Activated CD8-positive, alpha-beta memory T cell treated with anti-CD3 and anti-CD28 coated beads, Interleukin-2, amount 50 U/mL, for 4 hours (primary cell): ENCODE results near the gene ARG1.
"Not testable (repeated sequence)": the region's sequence is repeated elsewhere in the genome, so short reads cannot be mapped to it uniquely, and the experiment has no call there.

Experiments
- DNase-seq: peaks from one replicate; pipeline ENCODE4 v3.0.0-alpha.2; 2020

The ARG1 gene

DNA sequence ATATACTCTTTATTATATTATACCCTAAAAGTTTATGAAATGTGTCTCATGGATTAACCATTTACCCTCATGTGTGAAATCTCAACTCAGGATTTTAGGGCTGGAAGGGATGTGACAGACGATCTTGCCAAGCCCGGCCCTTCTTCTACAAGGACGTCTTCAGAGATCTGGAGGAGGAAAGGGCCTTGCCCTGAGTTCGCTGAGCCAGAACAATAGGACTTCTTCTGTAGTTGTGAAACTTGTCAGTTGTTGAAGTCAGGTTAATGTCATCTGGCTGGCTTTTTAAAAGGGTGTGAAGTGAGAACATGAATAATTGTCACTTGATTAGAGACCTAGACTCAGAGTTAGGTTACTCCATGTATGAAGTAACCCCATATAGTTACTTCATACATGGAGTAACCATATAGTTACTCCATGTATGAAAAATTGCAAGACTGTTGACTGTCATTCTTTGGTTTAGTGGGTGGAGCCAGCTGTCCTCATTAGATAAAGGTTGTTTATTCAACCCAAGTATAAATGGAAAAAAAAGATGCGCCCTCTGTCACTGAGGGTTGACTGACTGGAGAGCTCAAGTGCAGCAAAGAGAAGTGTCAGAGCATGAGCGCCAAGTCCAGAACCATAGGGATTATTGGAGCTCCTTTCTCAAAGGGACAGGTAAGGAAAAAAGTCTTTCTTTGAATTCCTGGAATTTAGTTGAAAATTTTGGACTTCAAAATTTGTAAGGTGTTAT is at the start of gene ARG1:
Gene ARG1, plus strand, starts transcription at position 541 of the 730 bp plus-strand sequence. Its CDS starts 57 bp downstream, at position 598.
- no peak for DNase-seq

DNA sequence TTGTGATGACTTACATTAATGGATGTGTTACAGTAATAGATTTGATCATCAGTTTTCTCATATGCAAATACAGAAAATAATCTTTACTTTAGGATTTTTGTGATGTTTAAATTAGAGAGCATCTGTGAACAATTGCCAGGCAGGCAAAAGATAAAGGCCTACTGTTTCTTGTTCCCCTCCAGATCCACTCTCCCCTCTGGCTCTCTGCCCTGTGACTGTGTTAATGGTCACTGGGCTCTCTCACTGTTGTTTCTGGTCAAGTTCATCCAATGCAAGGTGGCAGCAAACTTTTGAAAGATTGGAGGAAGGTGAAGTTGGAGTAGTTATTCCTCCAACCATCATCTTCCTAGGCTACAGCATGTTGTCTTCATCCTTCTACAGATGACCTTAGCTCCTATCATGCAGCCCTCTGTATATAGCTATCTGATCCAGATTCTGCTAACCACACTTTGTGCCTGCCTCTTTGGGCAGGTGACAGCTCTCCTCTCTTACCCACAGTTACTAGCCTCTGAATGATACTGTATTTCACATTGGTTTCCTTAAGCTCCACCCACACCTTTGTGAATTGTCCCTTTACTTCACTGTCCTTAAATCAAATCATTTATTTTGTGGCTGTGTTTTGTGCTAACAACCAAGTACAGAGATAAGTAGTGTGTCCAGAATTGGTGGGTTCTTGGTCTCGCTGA is 48.9 kb upstream of the ARG1 start:
- no peak for DNase-seq

DNA sequence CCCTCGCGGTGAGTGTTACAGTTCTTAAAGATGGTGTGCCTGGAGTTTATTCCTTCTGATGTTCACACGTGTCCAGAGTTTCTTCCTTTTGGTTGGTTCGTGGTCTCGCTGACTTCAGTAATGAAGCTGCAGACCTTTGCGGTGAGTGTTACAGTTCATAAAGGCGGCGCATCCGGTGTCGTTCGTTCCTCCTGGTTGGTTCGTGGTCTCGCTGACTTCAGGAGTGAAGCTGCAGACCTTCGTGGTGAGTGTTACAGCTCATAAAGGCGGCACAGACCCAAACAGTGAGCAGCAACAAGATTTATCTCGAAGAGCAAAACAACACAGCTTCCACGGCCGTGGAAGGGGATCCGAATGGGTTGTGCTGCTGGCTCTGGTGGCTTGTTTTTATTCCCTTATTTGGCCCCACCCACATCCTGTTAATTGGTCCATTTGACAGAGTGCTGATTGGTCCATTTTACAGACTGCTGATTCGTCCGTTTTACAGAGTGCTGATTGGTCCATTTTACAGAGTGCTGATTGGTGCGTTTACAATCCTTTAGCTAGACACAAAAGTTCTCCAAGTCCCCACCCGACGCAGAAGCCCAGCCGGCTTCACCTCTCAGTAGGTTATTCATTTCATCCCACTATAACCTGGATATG is 48.2 kb upstream of the ARG1 start:
- no peak for DNase-seq

DNA sequence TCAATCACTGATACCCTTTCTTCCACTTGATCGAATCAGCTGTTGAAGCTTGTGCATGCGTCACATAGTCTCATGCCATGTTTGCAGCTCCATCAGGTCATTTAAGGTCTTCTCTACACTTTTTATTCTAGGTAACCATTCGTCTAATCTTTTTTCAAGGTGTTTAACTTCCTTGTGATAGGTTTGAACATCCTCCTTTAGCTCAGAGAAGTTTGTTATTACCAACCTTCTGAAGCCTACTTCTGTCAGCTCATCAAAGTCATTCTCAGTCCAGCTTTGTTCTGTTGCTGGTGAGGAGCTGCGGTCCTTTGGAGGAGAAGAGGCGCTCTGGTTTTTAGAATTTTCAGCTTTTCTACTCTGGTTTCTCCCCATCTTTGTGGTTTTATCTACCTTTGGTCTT is 42.1 kb upstream of the ARG1 start:
- not testable (repeated sequence) for DNase-seq

DNA sequence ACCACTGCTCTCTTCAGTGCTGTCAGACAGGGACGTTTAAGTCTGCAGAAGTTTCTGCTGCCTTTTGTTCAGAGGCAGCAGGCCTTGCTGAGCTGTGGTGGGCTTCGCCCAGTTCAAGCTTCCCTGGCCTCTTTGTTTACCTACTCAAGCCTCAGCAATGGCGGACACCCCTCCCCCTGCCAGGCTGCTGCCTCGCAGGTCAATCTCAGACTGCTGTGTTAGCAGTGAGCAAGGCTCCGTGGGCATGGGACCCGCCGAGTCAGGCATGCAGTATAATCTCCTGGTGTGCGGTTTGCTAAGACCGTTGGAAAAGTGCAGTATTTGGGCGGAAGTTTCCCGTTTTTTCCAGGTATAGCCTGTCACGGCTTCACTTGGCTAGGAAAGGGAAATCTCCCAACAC is 41.3 kb upstream of the ARG1 start:
- DNase-seq, result not testable (repeated sequence)

DNA sequence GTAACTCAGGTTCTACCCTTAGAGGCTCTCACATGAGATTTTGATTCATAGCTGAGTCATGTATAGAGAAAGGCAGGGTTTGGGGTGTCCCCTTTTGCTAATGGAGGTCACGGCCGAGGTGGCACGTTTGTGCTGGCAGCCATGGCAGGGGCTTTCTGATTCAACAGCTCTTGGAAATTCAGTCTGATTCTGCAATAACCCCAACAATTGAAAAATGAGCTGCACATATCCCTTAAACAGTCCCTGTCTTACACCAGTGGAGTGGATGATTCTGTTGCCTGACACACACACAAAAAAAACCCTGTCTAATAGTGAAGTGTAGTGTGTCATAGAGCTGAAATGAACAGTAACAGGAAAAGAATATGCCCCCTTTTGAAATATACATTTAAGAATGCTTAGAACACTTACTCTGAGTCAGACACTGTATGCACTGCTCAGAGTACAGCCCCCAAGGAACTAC is 40.4 kb upstream of the ARG1 start:
- DNase-seq, result peak; percentile 50

DNA sequence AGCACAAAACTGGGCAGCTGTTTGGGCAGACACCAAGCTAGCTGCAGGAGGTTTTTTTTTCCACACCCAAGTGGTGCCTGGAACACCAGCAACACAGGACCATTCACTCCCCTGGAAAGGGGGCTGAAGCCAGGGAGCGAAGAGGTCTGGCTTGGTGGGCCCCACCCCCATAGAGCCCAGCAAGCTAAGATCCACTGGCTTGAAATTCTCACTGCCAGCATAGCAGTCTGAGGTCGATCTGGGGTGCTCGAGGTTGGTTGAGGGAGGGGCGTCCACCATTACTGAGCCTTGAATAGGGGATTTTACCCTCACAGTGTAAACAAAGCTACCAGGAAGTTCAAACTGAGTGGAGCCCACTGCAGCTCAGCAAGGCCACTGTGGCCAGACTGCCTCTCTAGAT is 34.4 kb upstream of the ARG1 start:
- DNase-seq, result not testable (repeated sequence)

DNA sequence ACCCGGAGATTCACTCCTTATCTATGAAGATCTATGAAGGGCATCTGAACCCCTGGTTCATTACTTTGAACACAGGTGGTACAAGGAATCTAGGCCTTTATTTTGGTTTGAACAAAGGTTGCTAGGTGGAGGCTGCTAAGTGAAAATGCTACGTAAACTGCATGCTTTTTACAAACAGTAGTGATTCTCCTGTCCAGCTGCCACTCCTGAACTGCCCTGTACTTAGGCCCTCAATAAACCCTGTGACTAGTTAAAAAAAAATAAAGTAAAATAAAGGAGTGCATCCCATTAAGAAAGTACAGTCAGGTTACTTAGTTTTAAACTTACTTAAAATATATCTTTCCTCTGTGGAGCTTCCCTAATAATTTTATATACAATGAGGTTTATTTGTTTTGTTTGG is 27.7 kb upstream of the ARG1 start:
- no peak for DNase-seq

DNA sequence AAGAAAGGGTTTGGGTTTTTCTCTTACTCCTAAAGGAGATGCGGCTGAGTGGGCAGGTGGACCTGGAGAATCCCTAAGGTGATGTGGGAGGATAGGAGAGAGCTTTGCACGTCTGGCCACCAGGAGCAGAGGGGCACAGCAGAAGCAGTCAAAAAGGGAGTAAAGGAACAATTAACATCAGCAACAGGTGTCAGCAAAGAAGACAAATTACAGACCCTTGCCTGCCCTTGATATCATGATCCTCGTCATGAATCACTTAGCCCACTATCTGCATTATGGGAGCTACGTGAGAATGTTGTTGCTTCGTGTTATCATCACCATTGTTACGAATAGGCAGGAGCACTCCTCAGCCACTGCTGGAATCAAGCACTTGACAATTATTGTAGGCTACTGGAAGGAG is 25.5 kb upstream of the ARG1 start:
- no peak for DNase-seq

DNA sequence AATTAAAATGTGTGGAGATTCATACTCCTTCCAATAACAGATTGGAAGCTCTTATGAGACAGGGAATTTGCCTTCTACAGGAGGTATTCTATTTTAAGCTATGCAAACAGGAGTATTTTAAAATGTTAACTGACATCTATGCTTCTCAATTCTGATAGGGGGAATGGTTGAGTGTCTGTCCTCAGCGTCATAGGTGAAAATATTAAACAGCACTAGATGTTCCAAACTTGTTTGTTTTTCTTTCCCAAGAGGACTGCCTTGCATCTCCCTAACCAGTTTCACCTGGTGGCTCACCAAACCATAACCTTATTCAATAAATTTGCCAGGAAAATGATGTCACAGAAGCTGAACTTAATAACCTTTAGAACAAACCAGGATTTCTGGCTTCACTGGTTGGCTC is 24.6 kb upstream of the ARG1 start:
- no peak for DNase-seq

DNA sequence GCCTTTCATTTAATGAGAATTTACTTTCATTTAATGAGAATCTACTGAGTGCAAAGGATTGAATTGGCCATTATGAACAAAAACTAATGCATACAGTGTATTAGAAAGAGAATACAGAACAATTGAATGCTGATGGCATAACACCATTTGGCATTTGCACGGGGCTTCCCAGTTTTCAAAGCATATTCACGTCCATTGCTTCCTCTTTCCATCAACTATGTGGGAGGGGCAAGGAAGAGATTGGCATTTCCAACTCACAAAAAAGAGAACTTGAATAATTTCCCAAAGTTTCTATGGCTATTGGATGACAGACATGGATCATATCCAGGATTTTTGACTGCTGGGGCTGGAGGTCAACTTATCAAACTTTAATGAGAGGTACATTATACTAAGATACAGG is 23.2 kb upstream of the ARG1 start:
- DNase-seq, result no peak

DNA sequence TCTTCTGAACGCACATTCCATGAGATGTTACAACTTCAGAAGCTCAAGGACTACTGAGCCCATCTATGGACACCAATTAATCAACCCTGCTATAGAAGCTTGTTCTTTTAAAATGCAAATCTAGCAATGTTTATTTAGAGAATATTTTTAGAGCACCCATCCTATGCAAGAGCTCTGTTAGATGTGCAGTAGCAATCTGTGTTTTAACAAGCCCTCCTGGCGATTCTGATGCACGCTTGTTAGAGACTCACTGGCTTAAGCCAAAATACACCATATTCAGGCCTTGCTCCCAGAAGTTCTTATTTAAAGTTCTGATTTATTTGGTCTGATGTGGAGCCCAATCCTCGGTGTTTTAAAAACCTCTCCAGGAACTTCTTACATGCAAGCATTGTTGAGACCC is 21.1 kb upstream of the ARG1 start:
- no peak for DNase-seq

DNA sequence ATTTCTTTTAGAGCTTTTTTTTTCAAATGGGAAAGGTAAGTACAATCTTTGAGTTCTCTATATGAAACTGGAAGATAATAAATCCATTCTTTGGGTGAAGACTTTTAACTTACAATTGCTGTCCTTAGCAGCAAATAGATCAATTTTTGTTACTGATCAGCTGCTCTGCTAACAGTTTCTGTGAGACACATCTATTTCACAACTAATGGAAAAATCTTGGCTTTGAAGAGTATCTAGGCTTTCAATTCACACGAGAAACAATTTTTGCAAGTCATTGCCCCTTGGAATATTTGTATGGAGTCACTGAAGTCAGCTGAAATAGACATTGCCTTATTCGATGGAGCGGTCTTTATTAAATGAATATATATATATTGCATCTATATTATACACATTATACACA is 20.5 kb upstream of the ARG1 start:
- DNase-seq, result no peak

DNA sequence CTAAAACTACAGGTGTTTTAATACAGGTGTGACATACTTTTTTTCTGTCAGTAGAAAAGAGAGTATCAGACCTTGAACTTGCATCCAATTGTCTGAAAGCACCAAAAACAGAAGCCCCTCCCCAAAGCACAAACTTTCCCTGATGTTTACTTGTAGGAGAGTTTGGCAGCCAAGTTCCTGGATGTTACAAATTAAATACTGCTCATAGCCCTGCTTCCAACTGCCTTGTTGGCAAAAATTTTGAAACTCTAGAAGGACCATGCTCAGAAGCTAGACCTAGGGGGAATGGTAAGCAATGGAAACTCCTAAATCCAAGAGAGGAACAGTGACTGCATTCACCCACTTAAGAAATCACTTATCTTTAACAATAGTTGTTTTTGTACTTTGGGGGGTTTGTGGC is 17.0 kb upstream of the ARG1 start:
- no peak for DNase-seq

DNA sequence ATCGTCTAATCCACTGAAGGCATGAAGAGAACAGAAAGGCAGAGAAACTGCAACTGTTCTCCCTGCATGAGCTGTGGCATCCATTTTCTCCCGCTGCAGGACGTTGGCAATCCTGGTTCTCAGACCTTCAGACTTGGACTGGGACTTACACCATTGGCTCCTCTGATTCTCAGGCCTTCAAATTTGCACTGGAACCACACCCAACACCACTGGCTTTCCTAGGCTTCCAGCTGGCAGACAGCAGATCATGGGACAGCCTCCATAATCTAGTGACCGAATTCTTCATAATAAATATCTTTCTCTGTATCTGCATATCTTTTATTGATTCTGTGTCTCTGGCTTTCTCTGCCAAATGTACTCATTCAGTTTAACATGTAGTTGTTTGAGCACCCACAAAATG is 14.1 kb upstream of the ARG1 start:
- DNase-seq, result no peak

DNA sequence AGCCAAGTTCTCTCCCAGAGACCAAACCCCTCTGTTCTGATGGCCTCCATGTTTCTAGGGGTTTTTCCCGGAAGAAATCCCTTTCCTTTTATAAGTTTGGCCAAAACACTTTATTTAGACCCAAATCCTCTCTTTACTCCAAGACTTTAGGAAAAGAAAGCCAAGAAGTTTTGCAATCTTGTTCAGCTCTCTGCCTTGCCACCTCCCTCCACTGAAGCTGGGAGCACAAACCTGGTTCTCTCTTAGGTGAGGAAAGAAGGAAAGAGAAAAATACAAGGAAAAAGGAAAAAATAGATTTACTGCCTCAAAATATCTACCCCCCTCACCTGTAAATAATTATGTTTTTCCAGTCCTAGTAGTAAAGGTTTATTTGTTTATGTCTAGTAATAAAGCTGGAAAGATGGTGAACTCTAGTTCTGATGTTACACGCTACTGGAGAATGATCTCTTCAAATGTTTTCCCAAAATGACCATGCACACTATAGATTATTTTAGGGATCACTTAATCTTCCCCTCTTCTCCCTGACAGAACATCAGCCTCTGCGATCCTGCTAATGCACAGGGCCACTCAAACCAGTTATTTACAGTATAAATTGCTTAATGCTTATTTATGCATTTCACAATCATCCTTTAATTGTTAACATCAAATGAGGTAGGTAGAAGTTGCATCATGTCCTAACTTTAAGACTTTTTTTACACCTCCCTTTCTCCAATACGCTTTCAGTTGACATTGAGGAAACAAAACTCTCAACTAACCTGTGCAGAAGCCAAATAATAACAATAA is 10.9 kb upstream of the ARG1 start:
- no peak for DNase-seq

DNA sequence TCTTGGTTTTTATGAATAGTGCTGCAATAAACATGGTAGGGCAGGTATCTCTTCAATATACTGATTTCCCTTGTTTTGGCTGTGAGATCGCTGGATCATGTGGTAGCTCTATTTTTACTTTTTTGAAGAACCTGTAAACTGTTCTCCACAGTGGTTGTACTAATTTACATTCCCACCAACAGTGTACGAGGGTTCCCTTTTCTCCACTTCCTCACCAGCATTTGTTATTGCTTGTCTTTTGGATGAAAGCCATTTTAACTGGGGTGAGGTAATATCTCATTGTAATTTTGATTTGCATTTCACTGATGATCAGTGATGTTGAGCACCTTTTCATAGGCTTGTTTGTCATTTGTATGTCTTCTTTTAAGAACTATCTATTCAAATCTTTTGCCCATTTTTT is 8.0 kb upstream of the ARG1 start:
- DNase-seq, result no peak

DNA sequence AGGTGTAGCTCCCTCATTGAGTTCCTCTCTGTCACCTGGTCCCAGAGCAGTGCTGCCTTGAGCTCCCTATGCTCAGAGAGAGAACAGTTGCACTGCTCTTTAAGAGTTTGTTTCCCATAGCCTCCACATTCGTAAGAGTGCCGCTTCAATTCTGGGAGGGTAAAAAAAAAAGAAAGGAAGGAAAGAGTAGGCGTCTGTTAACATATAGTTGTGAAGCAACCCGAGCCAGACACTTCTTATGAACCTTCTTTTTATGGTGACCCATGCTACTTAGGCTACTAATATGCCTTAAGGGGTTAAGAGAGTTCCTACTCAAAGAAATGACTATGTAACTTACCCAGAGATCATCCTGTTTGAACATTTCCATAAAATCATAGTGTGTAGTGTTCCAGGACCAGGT is 4.3 kb upstream of the ARG1 start:
- DNase-seq, result no peak

DNA sequence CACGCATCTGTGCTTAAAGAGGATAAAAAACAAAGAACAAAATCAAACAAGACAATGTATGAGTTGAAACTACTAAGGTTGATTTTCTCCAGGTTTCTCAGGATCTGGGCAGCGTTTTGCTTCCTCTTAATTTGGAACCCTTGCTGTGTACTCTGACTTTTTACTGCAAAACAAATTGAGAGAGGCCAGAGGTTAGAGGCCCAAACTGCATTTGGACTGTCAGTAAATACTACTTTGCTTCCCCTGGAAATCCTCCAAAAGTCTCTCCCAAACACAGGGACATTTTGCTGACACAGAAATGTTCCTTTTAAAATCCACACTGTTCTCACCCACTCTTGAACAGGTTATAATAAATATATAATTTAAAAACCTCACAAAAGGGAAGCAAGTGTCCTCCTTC is 1.1 kb downstream of the ARG1 start:
- DNase-seq, result no peak

DNA sequence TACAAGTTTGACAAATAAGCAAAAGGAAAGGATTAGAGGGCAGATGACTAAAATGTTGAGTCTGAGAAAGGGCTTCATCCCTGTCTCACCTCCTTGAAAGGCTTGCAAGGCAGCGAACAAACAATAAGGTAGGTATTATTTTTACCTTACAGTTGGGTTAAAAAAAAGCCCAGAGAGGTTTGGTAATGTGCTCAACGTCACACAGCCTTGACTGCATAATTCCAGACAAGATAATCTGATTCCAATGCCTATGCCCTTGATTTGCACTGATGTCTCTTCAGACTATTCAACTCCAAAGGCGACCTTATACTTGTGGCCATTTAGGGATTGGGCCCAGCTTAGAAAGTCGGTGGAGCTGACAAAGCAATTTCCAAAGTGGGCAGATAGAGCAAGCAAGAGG is 1.7 kb downstream of the ARG1 start:
- DNase-seq, result no peak

DNA sequence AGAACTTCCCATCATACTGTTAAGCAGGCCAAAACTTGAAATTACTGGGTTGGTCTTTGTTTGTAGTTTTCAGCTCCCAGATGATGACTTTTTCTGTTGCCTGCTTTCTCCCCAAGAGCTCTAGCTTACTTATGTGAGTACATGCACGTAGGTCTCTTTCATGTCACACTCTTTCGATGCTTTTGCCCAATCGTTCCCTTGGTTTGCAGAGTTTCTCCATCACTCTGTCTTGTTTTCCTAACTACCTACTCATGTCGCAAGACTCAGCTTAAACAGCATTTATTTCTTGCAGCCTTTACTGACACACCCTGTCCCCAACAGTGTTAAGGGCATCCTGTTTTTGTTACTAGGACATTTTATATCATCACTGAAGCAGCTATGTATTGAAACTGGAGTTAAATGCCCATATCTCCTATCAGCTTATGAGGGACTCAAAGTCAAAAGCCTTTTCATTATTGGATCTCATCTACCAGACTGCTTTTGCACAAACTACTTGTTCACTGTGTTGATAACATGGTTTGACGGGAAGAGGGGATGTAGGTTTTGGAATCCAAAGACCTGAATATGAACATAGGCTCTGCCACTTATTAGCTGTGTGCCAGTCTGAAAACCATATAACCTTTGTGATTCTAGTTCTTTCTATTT is 2.9 kb downstream of the ARG1 start:
- no peak for DNase-seq

DNA sequence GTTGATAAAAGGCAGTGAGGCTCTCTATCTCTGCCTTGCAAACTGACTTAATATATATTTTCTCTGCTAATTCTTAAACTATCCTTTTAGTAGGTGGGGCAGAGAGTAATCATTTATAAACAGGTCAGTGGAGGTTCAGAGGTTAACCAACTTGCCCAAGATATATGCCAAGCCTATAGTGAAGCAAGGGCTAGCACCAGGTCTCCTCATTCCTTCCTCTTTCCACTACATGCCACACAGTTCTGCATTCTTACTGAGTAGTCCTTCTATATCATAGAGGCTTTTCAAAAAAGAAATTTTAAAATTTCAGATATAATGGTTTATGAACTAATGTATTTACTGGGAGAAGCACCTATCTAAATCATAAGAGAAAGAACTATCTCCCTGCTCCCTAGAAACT is 8.5 kb downstream of the ARG1 start:
- no peak for DNase-seq

DNA sequence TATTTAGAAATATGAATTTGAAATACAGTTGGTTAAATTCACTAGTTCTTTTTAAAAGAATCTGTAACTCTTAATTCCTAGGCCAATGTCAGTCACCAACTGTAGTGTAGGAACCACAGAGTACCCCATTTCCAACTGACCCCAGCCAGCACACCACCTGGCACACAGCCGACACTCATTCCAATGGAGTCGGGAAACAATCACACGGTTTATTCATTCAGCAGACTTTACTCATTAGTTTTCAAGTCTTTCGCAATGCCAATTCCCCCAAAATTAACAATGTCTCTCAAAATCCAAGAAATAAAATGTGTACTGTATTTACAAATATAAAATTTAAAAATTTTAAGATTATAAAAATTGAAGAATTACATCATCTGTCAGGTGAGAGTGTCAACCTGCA is 13.5 kb downstream of the ARG1 start:
- no peak for DNase-seq
